ENCODE results near the gene KCNMB1. TPM values are rescaled to one million over a fixed set of nuclear protein-coding genes. Genes with fewer than 3 reads are reported as not detected.
A peak's percentile ranks its signal among the peaks of the same experiment; 100 is the strongest.

The KCNMB1 gene
- polyA plus RNA-seq, 2 donors: 4.2 to 8.2 TPM

DNA sequence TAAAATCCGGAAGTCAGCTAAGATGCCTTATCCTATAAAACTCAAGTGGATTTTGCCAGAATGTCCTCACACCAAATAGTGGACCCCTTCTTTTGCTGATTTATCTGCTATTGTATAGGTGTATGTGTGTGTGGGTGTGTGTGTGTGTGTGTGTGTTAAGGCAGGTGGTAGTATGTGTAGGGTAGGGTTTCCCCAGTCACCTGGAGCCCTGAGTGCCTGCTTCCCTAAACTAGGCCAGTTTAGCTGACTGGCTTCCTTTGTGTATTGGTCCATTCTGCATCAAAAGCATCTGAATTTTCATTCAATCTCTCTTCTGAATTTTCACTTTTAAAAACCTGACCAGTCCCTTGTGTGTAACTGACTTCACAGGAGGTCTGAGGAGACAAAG is 49.4 kb downstream of the KCNMB1 start:
- Histone ChIP-seq H3K4me1 (ENCODE audit: control insufficient read depth in 2 of 2, insufficient read depth in 2 of 2, low read length in 1 of 2) (no peaks in the 10 kb centered on the region), H3K27me3 (ENCODE audit: control insufficient read depth in 1 of 2, insufficient read depth in 2 of 2, low read length in 2 of 2) (no peaks in the 10 kb centered on the region), H3K9me3 (ENCODE audit: control insufficient read depth in 2 of 2, insufficient read depth in 1 of 2, low read depth in 1 of 2, low read length in 1 of 2) (no peaks in the 10 kb centered on the region), H3K27ac (ENCODE audit: low read depth in 2 of 2, low read length in 1 of 2) (no peak overlapping the region), H3K4me3 (ENCODE audit: low read depth in 1 of 2, low read length in 2 of 2) (no peak overlapping the region), H3K36me3 (ENCODE audit: control insufficient read depth in 2 of 2, insufficient read depth in 2 of 2, low read length in 1 of 2) (no peaks in the 10 kb centered on the region)
- 91 to 93% methylated on average over 1 of the region's 1 CpG for whole genome bisulfite sequencing, 2 donors

DNA sequence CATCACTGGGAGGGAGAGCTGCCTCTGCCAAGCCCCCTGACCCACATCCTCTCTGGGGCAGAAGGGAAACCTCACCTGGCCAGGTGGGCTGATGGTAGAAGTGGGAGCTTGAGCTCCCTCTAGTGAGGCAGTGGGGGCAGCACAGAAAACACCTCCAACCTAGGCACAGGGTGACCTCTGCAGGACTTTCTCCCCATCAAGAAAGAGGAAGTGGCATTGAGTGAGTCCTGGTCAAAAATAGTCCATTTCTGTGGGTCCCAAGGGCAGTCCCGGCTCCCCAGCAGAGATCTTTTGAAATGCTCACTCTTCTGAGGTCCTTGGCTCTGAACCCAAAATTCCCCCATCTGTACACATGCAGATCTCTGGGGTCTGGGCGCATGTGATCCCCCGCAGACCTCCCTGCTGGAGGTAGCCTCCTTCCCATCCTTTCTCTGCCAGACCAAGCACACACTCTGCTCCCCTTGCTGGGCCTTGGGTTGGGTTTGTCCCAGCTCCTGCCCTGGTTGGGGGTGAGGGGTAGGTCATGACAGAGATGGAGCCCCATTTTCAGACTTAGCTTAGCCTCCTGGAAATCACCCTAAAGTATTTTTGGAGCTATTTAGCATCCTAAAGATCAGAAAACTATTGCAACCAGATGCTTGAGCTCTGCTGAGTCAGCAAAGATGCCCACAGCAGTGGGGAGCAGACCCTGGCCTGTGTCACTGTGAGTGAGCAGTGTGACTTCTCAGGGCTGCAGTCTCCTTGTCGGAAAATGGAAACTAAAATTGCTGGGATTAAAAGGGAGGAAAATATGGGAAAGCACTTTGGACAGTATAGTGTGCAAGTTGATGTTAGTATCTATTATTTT is 50.0 kb downstream of the KCNMB1 start:
- H3K4me3 ChIP-seq (ENCODE audit: low read depth in 1 of 2, low read length in 2 of 2): no peak overlapping the region
- no peaks in the 10 kb centered on the region for H3K4me1 ChIP-seq (ENCODE audit: control insufficient read depth in 2 of 2, insufficient read depth in 2 of 2, low read length in 1 of 2)
- WGBS, 2 donors: 84 to 87% methylated on average over 4 of the region's 4 CpGs
- H3K27me3 ChIP-seq (ENCODE audit: control insufficient read depth in 1 of 2, insufficient read depth in 2 of 2, low read length in 2 of 2): no peaks in the 10 kb centered on the region
- H3K9me3 ChIP-seq (ENCODE audit: control insufficient read depth in 2 of 2, insufficient read depth in 1 of 2, low read depth in 1 of 2, low read length in 1 of 2): no peaks in the 10 kb centered on the region
- H3K27ac ChIP-seq (ENCODE audit: low read depth in 2 of 2, low read length in 1 of 2): no peak overlapping the region
- H3K36me3 ChIP-seq (ENCODE audit: control insufficient read depth in 2 of 2, insufficient read depth in 2 of 2, low read length in 1 of 2): no peaks in the 10 kb centered on the region

DNA sequence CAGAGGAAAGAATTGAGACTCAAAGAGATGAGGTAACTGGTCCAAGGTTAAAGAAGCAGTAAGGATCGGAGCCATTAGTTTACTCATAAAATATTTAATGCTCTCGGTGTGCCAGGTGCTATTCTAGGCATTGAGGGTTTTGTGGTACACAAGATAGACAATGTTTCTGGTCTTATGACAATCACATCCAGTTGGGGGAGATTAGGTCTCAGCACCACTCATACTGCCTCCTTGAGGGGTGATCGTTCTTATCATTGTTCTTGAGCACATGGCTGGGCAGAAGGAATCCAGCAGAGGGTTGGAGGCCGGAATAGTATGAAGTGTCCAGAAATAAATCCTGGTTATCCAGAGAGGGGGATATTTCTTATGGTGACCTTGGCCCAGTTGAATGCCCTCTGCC is 50.9 kb downstream of the KCNMB1 start:
- no peaks in the 10 kb centered on the region for H3K27me3 ChIP-seq (ENCODE audit: control insufficient read depth in 1 of 2, insufficient read depth in 2 of 2, low read length in 2 of 2)
- no peaks in the 10 kb centered on the region for H3K4me1 ChIP-seq (ENCODE audit: control insufficient read depth in 2 of 2, insufficient read depth in 2 of 2, low read length in 1 of 2)
- 74 to 83% methylated on average over 4 of the region's 4 CpGs for WGBS, 2 donors
- H3K4me3 ChIP-seq (ENCODE audit: low read depth in 1 of 2, low read length in 2 of 2): no peak overlapping the region
- H3K9me3 ChIP-seq (ENCODE audit: control insufficient read depth in 2 of 2, insufficient read depth in 1 of 2, low read depth in 1 of 2, low read length in 1 of 2): no peaks in the 10 kb centered on the region
- H3K36me3 ChIP-seq (ENCODE audit: control insufficient read depth in 2 of 2, insufficient read depth in 2 of 2, low read length in 1 of 2): no peaks in the 10 kb centered on the region
- H3K27ac ChIP-seq (ENCODE audit: low read depth in 2 of 2, low read length in 1 of 2): no peak overlapping the region

DNA sequence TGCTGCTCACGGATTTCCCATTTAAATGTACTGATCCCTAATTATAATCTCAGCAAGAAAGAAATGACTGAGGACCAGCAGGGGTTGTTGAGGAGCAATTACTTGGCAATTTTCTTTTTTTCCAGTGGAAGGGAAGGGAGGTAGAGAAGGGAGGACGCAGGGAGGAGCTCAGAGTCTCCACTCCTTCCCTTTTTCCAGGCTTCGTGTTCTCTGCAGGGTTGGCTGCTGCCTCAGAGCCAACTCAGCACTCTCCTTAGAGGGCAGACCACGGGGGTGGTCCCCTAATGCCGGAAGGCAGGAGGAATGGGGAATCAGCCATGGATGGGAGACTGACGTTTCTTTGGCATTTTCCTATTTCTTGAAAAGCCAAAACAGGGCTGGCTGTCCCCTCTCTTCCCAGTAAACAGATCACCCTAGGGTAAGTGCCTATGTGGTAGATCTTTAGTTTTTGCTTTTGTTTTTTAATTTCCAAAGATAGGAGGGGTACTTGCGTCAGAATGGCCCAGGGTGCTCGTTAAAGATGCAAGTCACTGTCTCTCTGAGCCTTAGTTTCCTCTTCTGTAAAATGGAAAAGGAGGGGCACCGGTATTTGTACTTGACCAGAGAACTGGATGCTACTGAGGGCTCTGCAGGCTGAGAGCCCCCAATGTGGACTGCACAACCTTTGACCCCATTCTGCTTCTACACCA is 52.0 kb downstream of the KCNMB1 start:
- H3K4me1 ChIP-seq (ENCODE audit: control insufficient read depth in 2 of 2, insufficient read depth in 2 of 2, low read length in 1 of 2): no peaks in the 10 kb centered on the region
- WGBS, 2 donors: 67 to 75% methylated on average over 9 of the region's 9 CpGs
- H3K36me3 ChIP-seq (ENCODE audit: control insufficient read depth in 2 of 2, insufficient read depth in 2 of 2, low read length in 1 of 2): no peaks in the 10 kb centered on the region
- H3K27ac ChIP-seq (ENCODE audit: low read depth in 2 of 2, low read length in 1 of 2): no peak overlapping the region
- H3K27me3 ChIP-seq (ENCODE audit: control insufficient read depth in 1 of 2, insufficient read depth in 2 of 2, low read length in 2 of 2): no peaks in the 10 kb centered on the region
- no peaks in the 10 kb centered on the region for H3K9me3 ChIP-seq (ENCODE audit: control insufficient read depth in 2 of 2, insufficient read depth in 1 of 2, low read depth in 1 of 2, low read length in 1 of 2)
- no peak overlapping the region for H3K4me3 ChIP-seq (ENCODE audit: low read depth in 1 of 2, low read length in 2 of 2)

DNA sequence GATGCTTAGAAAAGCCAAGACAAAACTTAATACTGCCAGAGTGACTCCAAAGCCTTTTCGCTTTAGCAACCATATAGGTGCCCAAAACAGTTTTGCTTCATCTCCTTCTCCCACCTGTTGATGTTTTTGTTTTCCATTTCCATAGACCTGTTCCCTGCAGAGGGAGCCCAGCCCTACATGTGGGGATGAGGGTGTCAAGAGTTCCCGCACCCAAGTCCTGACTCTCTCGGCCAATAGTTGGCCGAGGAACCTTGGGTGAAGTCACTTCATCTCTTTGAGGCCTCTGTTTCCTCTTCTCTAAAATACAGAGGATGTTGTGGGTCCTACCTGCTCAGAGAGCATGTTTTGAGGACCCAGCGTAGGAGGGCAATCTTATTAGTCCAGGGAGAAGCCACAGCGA is 53.1 kb downstream of the KCNMB1 start:
- Histone ChIP-seq H3K4me1 (ENCODE audit: control insufficient read depth in 2 of 2, insufficient read depth in 2 of 2, low read length in 1 of 2) (peaks cover 0 to 5% of the 10 kb centered on the region in 2 donors), H3K9me3 (ENCODE audit: control insufficient read depth in 2 of 2, insufficient read depth in 1 of 2, low read depth in 1 of 2, low read length in 1 of 2) (no peaks in the 10 kb centered on the region), H3K27ac (ENCODE audit: low read depth in 2 of 2, low read length in 1 of 2) (no peak overlapping the region), H3K27me3 (ENCODE audit: control insufficient read depth in 1 of 2, insufficient read depth in 2 of 2, low read length in 2 of 2) (no peaks in the 10 kb centered on the region), H3K4me3 (ENCODE audit: low read depth in 1 of 2, low read length in 2 of 2) (no peak overlapping the region), H3K36me3 (ENCODE audit: control insufficient read depth in 2 of 2, insufficient read depth in 2 of 2, low read length in 1 of 2) (no peaks in the 10 kb centered on the region)
- 81% methylated on average over 6 of the region's 6 CpGs for WGBS, 2 donors

DNA sequence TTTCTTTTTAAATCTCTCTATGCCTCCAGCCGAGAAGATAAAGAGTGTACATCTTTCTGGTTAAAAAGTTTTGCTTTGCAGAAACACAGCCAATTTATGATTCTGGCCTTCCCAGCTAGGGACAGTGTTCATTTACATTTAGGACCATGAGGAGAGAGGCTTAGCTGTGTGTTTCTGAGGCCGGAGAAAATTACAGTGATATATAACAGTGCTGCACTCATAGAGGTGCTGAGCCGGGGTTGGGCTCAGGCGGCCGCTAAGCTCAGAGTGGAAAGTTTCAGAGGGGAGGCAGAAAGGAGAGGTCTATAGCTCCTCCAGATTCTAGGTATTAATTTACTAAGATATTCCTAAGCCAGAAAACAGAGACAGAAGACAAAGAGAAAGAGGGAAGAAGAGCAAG is 54.5 kb downstream of the KCNMB1 start:
- no peaks in the 10 kb centered on the region for H3K9me3 ChIP-seq (ENCODE audit: control insufficient read depth in 2 of 2, insufficient read depth in 1 of 2, low read depth in 1 of 2, low read length in 1 of 2)
- peak overlapping the region in 1 of 2 donors; percentile 27 for H3K27ac ChIP-seq (ENCODE audit: low read depth in 2 of 2, low read length in 1 of 2)
- H3K27me3 ChIP-seq (ENCODE audit: control insufficient read depth in 1 of 2, insufficient read depth in 2 of 2, low read length in 2 of 2): no peaks in the 10 kb centered on the region
- WGBS, 2 donors: 61 to 76% methylated on average over 5 of the region's 5 CpGs
- no peaks in the 10 kb centered on the region for H3K36me3 ChIP-seq (ENCODE audit: control insufficient read depth in 2 of 2, insufficient read depth in 2 of 2, low read length in 1 of 2)
- H3K4me3 ChIP-seq (ENCODE audit: low read depth in 1 of 2, low read length in 2 of 2): no peak overlapping the region
- H3K4me1 ChIP-seq (ENCODE audit: control insufficient read depth in 2 of 2, insufficient read depth in 2 of 2, low read length in 1 of 2): peaks cover 0 to 5% of the 10 kb centered on the region in 2 donors

DNA sequence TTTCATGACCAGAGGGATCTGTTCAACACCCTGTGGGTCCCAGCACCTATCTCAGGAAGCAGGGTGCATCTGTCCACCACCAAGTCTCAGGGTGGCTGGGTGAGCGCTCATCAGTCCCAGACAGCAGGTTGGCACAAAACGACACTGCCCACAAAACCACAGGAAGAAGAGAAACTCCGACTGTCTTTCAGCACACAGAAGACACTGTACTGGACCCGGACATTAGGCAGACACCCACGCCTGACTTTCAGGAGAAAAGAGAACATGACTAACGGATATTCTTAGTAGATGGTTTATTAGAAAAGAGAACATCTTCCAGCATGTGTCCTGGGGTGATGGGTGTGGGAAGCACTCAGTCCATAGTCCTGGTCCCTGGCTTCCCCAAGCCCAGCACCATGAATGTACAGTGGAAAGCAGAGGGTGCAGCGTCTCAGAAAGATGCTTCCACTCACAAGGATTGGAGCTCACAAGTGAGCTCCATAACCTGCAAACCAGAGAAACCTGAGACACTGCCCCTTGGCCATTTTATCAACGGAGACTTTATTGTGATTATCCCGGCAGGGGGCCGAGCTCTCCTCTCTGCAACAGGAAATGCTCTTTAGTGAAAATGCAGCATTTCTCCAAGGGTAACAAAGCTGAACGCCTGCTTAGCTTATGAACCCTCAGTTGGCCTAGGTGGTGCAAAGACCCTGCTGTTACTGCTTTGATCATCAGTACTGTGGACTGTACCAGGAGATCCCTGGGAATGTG is 55.8 kb downstream of the KCNMB1 start:
- H3K9me3 ChIP-seq (ENCODE audit: control insufficient read depth in 2 of 2, insufficient read depth in 1 of 2, low read depth in 1 of 2, low read length in 1 of 2): no peaks in the 10 kb centered on the region
- no peaks in the 10 kb centered on the region for H3K36me3 ChIP-seq (ENCODE audit: control insufficient read depth in 2 of 2, insufficient read depth in 2 of 2, low read length in 1 of 2)
- H3K4me3 ChIP-seq (ENCODE audit: low read depth in 1 of 2, low read length in 2 of 2): no peak overlapping the region
- WGBS, 2 donors: 52 to 60% methylated on average over 11 of the region's 11 CpGs
- H3K27me3 ChIP-seq (ENCODE audit: control insufficient read depth in 1 of 2, insufficient read depth in 2 of 2, low read length in 2 of 2): no peaks in the 10 kb centered on the region
- peaks cover 0 to 5% of the 10 kb centered on the region in 2 donors for H3K4me1 ChIP-seq (ENCODE audit: control insufficient read depth in 2 of 2, insufficient read depth in 2 of 2, low read length in 1 of 2)
- H3K27ac ChIP-seq (ENCODE audit: low read depth in 2 of 2, low read length in 1 of 2): peak overlapping the region in 1 of 2 donors; percentile 25

DNA sequence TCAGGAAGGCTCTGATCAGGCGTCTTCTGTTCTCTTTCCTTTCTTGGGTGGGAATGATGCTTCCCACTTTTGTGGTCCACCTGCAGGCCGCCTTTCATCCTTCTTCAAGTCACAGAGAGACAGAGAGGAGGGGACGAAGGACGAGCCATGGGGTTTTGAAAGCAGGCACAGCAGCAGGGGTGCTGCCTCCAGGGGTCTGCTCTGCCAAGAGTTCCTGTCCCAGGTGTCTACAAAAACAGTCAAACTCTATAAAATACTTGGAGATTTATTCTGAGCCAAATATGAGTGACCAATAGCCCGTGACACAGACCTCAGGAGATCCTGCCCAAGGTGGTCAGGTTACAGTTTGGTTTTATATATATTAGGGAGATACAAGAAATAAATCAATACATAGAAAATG is 57.1 kb downstream of the KCNMB1 start:
- H3K27me3 ChIP-seq (ENCODE audit: control insufficient read depth in 1 of 2, insufficient read depth in 2 of 2, low read length in 2 of 2): no peaks in the 10 kb centered on the region
- H3K9me3 ChIP-seq (ENCODE audit: control insufficient read depth in 2 of 2, insufficient read depth in 1 of 2, low read depth in 1 of 2, low read length in 1 of 2): no peaks in the 10 kb centered on the region
- H3K4me3 ChIP-seq (ENCODE audit: low read depth in 1 of 2, low read length in 2 of 2): no peak overlapping the region
- H3K4me1 ChIP-seq (ENCODE audit: control insufficient read depth in 2 of 2, insufficient read depth in 2 of 2, low read length in 1 of 2): peaks cover 0 to 5% of the 10 kb centered on the region in 2 donors
- H3K36me3 ChIP-seq (ENCODE audit: control insufficient read depth in 2 of 2, insufficient read depth in 2 of 2, low read length in 1 of 2): no peaks in the 10 kb centered on the region
- no peak overlapping the region for H3K27ac ChIP-seq (ENCODE audit: low read depth in 2 of 2, low read length in 1 of 2)
- WGBS, 2 donors: 84 to 87% methylated on average over 5 of the region's 5 CpGs

DNA sequence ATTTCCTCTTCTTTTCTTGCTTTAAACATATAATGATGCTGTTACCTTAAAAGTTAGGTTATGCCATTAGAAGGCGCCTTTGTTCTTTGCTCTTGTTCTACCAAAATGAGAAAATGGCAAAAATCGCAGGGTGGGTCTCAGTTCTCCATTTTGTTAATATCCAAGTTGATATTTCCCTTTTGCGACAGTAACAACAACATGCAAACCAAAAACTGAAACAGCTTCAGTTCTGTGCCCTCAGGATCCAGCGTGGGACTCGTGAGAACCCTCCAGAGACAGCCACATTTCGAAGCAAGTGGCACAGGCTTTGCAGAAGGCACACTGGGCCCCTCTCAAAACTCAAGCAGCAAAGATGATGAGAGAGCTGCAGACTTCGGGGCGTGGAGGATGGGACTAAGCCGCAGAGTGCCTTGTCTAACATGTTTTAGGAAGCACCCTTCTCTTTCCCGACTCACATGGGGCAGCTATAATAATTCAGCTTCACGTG is 58.6 kb downstream of the KCNMB1 start:
- H3K4me1 ChIP-seq (ENCODE audit: control insufficient read depth in 2 of 2, insufficient read depth in 2 of 2, low read length in 1 of 2): peaks cover 0 to 5% of the 10 kb centered on the region in 2 donors
- H3K27me3 ChIP-seq (ENCODE audit: control insufficient read depth in 1 of 2, insufficient read depth in 2 of 2, low read length in 2 of 2): no peaks in the 10 kb centered on the region
- no peak overlapping the region for H3K4me3 ChIP-seq (ENCODE audit: low read depth in 1 of 2, low read length in 2 of 2)
- H3K36me3 ChIP-seq (ENCODE audit: control insufficient read depth in 2 of 2, insufficient read depth in 2 of 2, low read length in 1 of 2): no peaks in the 10 kb centered on the region
- WGBS, 2 donors: 71 to 77% methylated on average over 11 of the region's 11 CpGs
- H3K27ac ChIP-seq (ENCODE audit: low read depth in 2 of 2, low read length in 1 of 2): peak overlapping the region; percentile 19 to 67
- no peaks in the 10 kb centered on the region for H3K9me3 ChIP-seq (ENCODE audit: control insufficient read depth in 2 of 2, insufficient read depth in 1 of 2, low read depth in 1 of 2, low read length in 1 of 2)

All from esophagus (tissue), 2 donors.